ENCODE data around the gene ZP1. TPM values are rescaled to one million over a fixed set of nuclear protein-coding genes. Genes with fewer than 3 reads are reported as not detected.

Gene ZP1
- total RNA-seq, 1 experiment from 2014 or later, result not detected

GRCh38 chr11:60858731-60859464 lies 8.4 kb upstream of the ZP1 start:
- no TSS peak for BruUV-seq (replicated peaks)
- CTCF ChIA-PET, result no interaction called here
- no peaks in the 10 kb centered on the region for H3K9me3 Mint-ChIP-seq (ENCODE audit: unreplicated experiment)
- no peak for DNase-seq
- H3K4me3 Mint-ChIP-seq (ENCODE audit: unreplicated experiment), result no peak overlapping the region
- intact Hi-C loops (cut with micrococcal nuclease; ENCODE audit: unreplicated experiment), result no loop called here
- H3K27ac Mint-ChIP-seq (ENCODE audit: unreplicated experiment), result no peak overlapping the region
- peaks cover 5% of the 10 kb centered on the region for H3K27me3 Mint-ChIP-seq (ENCODE audit: insufficient read depth, unreplicated experiment)
- H3K4me3 ChIP-seq (ENCODE audit: low read depth, low read length), result no peak overlapping the region
- H3K27me3 ChIP-seq (replicated peaks; ENCODE audit: control insufficient read depth, insufficient read depth, low read length), result no peaks in the 10 kb centered on the region
- H3K4me1 ChIP-seq, result peaks cover 4% of the 10 kb centered on the region; the same call in 1 of the 2 replicates
- no peaks in the 10 kb centered on the region for H3K36me3 ChIP-seq (ENCODE audit: control insufficient read depth, insufficient read depth, low read length)
- H3K36me3 Mint-ChIP-seq (ENCODE audit: insufficient read depth, unreplicated experiment), result no peaks in the 10 kb centered on the region
- TF ChIP-seq CTCF (IDR thresholded peaks at IDR 0.05; ENCODE audit: insufficient read depth in 1 of 2, low read depth in 1 of 2, low read length in 1 of 2, severe bottlenecking in 1 of 2, unreplicated experiment in 1 of 2), result no peak
- POLR2A ChIA-PET, result no interaction called here
- H3K4me1 Mint-ChIP-seq (ENCODE audit: low read depth, unreplicated experiment), result peaks cover 9% of the 10 kb centered on the region
- no peaks in the 10 kb centered on the region for H3K9me3 ChIP-seq

- intact Hi-C loops (cut with micrococcal nuclease; ENCODE audit: unreplicated experiment), result no loop called here
- no TSS peak for BruUV-seq (replicated peaks)
- Histone ChIP-seq H3K4me3 (ENCODE audit: low read depth, low read length) (no peak overlapping the region), H3K9me3 (no peaks in the 10 kb centered on the region), H3K27me3 (replicated peaks; ENCODE audit: control insufficient read depth, insufficient read depth, low read length) (no peaks in the 10 kb centered on the region), H3K36me3 (ENCODE audit: control insufficient read depth, insufficient read depth, low read length) (no peaks in the 10 kb centered on the region), H3K4me1 (peaks cover 4% of the 10 kb centered on the region; the same call in 1 of the 2 replicates)
- POLR2A ChIA-PET, result no interaction called here
- Mint-ChIP-seq H3K4me1 (ENCODE audit: low read depth, unreplicated experiment) (peaks cover 9% of the 10 kb centered on the region), H3K27ac (ENCODE audit: unreplicated experiment) (no peak overlapping the region), H3K36me3 (ENCODE audit: insufficient read depth, unreplicated experiment) (no peaks in the 10 kb centered on the region), H3K27me3 (ENCODE audit: insufficient read depth, unreplicated experiment) (peaks cover 5% of the 10 kb centered on the region), H3K4me3 (ENCODE audit: unreplicated experiment) (no peak overlapping the region), H3K9me3 (ENCODE audit: unreplicated experiment) (no peaks in the 10 kb centered on the region)
- no peak for DNase-seq
- CTCF ChIA-PET, result no interaction called here
- TF ChIP-seq CTCF (IDR thresholded peaks at IDR 0.05; ENCODE audit: insufficient read depth in 1 of 2, low read depth in 1 of 2, low read length in 1 of 2, severe bottlenecking in 1 of 2, unreplicated experiment in 1 of 2), result no peak
Observed at GRCh38 chr11:60859616-60860250, 7.6 kb upstream of the ZP1 start.

GRCh38 chr11:60860943-60861342 lies 6.4 kb upstream of the ZP1 start:
- Histone ChIP-seq H3K36me3 (ENCODE audit: control insufficient read depth, insufficient read depth, low read length) (no peaks in the 10 kb centered on the region), H3K27me3 (replicated peaks; ENCODE audit: control insufficient read depth, insufficient read depth, low read length) (no peaks in the 10 kb centered on the region), H3K4me1 (peaks cover 4% of the 10 kb centered on the region; the same call in 1 of the 2 replicates), H3K9me3 (no peaks in the 10 kb centered on the region), H3K4me3 (ENCODE audit: low read depth, low read length) (no peak overlapping the region)
- H3K27me3 Mint-ChIP-seq (ENCODE audit: insufficient read depth, unreplicated experiment), result peaks cover 5% of the 10 kb centered on the region
- CTCF ChIA-PET, result interaction anchor here (0.6 to 1.0 kb wide), 3 partner anchors 16 to 86 kb away, joined by 3 to 5 read pairs (median 5); no protein-coding TSS in a partner anchor
- H3K4me3 Mint-ChIP-seq (ENCODE audit: unreplicated experiment), result no peak overlapping the region
- POLR2A ChIA-PET, result interaction anchor here (0.6 kb wide), 1 partner anchor 396 kb away, joined by 3 read pairs; no protein-coding TSS in a partner anchor
- no peaks in the 10 kb centered on the region for H3K9me3 Mint-ChIP-seq (ENCODE audit: unreplicated experiment)
- intact Hi-C loops (cut with micrococcal nuclease; ENCODE audit: unreplicated experiment), result no loop called here
- no peak for DNase-seq
- H3K27ac Mint-ChIP-seq (ENCODE audit: unreplicated experiment), result no peak overlapping the region
- no TSS peak for BruUV-seq (replicated peaks)
- no peak for TF ChIP-seq CTCF (IDR thresholded peaks at IDR 0.05; ENCODE audit: insufficient read depth in 1 of 2, low read depth in 1 of 2, low read length in 1 of 2, severe bottlenecking in 1 of 2, unreplicated experiment in 1 of 2)
- H3K4me1 Mint-ChIP-seq (ENCODE audit: low read depth, unreplicated experiment), result peaks cover 4% of the 10 kb centered on the region
- no peaks in the 10 kb centered on the region for H3K36me3 Mint-ChIP-seq (ENCODE audit: insufficient read depth, unreplicated experiment)
